Fibroblast of villous mesenchyme (primary cell): ENCODE measurements around the gene NCDN. TPM values are rescaled to one million over a fixed set of nuclear protein-coding genes. Genes with fewer than 3 reads are reported as not detected.

Experiments
- DNase-seq: peaks from one replicate; pipeline ENCODE4 v3.0.0-alpha.2; 2010; ENCODE audit warnings: low read depth
- H3K4me3 ChIP-seq: 2 replicates; pipeline ENCODE4 v1.5.1; 2011; ENCODE audit warnings: low read depth, mild to moderate bottlenecking, low read length
- total RNA-seq: library from RNA; depleted of rRNA; stranded (reverse); fragments of >200 nt; gene quantifications from 2 replicates; pipeline ENCODE4 v1.2.3, GENCODE V29; 2012
- TF ChIP-seq, protein P1 (sequence below): IDR thresholded peaks from 2 replicates; pipeline ENCODE4 v1.5.1; 2012; ENCODE audit warnings: low read depth, mild to moderate bottlenecking, low read length; ENCODE audit not compliant: insufficient read depth

NCDN gene
- total RNA-seq, 1 donor: 21.6 TPM

DNA sequence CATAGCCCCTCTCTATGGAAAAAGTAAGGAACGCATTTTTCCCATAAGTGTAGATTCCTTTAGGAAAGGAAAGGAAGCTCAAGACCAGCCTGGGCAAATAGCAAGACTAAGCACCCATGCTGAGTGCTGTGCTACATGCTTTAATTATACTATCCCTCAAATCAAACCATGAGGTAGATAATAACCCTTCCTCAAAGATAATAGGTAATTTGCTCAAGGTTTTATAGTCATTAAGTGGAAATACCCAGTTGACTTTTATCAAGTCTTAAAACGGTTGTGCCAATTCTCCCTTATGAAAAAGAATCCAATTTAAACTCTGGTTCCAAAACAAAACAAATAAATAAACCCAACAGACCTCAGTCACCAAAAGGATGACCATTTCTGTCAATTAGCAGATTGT is 3.7 kb upstream of the NCDN start:
- TF ChIP-seq, protein P1, sequence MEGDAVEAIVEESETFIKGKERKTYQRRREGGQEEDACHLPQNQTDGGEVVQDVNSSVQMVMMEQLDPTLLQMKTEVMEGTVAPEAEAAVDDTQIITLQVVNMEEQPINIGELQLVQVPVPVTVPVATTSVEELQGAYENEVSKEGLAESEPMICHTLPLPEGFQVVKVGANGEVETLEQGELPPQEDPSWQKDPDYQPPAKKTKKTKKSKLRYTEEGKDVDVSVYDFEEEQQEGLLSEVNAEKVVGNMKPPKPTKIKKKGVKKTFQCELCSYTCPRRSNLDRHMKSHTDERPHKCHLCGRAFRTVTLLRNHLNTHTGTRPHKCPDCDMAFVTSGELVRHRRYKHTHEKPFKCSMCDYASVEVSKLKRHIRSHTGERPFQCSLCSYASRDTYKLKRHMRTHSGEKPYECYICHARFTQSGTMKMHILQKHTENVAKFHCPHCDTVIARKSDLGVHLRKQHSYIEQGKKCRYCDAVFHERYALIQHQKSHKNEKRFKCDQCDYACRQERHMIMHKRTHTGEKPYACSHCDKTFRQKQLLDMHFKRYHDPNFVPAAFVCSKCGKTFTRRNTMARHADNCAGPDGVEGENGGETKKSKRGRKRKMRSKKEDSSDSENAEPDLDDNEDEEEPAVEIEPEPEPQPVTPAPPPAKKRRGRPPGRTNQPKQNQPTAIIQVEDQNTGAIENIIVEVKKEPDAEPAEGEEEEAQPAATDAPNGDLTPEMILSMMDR: no peak
- no peak for DNase-seq
- H3K4me3 ChIP-seq: no peak overlapping the region

DNA sequence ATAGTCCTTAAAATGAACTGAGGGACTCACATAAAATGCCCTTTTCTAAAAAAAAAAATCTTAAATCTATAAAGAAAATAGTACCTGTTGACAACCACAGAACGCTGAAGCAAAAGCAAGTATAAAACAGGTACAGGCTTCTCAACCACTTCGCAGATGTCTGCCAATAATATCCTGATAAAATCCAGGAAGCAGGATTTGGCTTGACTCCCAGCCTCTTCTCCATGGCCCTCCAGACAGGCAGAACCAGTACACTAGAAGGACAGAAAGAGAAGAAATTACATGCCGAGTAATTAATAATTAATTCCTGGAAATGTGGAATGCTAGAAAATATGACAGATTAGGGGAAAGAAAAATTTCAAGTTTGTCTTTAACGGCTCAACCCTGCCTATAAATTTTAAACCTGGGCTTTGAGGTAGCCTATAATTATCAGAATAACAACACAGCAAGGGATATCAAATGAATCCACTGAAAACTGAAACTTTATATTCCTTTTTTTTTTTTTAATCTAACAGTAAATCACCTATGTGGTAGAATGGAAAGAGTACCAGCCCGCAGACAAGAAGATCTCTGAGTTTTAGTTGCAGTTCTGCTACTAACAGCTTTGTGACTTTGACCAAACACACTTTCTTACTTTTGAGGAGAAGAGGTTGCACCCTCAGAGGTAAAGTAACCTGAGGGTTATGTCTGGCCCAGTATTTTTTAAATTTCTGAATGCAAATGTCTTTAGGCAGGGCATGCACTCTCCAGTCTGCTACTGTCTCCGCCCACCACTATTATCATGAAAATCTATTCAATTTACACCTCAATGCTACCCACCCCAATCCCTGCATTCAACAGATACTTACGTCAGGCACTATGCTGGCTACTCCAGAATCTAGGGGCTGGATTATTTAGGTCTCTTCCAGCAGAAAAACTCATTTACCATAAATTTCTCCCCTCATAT is 3.1 kb upstream of the NCDN start:
- H3K4me3 ChIP-seq: no peak overlapping the region
- TF ChIP-seq, protein P1: no peak
- DNase-seq: no peak

GRCh38 chr1:35555212-35555584 is 2.4 kb upstream of the NCDN start:
- no peak for DNase-seq
- no peak overlapping the region for H3K4me3 ChIP-seq
- TF ChIP-seq, protein P1: no peak

DNA sequence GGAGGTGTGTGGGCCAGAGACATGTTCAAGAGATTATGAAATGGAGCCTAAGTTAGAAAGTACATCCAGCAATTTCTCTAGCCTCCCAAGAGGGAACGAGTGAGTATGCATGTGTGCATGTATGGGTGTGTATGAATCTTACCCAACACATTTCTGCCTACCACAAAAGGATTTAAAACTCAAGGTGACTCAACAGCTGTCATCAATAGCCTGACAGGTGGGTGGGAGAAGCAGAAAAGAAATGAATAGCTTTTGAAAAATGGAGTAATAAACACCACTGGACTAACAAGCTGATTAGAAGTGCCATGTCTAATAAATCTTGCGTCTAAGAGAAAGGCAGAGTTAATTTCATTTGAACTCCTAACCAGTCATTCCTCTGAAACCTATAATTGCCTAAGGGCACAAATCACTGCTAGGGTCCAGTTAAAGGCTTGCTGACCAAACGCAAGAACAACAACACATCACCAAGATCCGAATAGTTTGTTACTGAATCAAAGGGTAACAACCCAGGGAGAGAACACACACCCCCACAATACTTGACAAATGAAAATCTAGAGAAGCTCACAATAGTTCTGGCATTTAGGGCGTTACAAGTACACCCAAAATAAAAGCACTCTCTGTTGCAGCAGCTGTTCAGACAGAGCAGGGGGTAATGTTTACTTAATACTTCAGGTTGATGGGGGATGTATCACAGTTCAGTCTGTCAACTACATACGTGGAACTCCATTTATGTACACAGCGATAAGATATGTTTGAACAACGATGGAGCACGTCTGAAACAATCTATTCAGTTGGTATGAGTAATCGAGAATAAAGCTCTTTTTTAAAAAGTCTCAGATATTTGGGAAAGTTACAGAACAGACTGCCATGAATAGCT is 1.8 kb upstream of the NCDN start:
- TF ChIP-seq, protein P1: no peak
- no peak for DNase-seq

GRCh38 chr1:35556484-35557117 is 998 bp upstream of the NCDN start:
- TF ChIP-seq, protein P1: no peak
- no peak for DNase-seq
- peak overlapping the region; percentile 94 for H3K4me3 ChIP-seq

More for the DNA sequence above, 1.8 kb upstream of the NCDN start:
- peak overlapping the region; percentile 94 for H3K4me3 ChIP-seq

DNA sequence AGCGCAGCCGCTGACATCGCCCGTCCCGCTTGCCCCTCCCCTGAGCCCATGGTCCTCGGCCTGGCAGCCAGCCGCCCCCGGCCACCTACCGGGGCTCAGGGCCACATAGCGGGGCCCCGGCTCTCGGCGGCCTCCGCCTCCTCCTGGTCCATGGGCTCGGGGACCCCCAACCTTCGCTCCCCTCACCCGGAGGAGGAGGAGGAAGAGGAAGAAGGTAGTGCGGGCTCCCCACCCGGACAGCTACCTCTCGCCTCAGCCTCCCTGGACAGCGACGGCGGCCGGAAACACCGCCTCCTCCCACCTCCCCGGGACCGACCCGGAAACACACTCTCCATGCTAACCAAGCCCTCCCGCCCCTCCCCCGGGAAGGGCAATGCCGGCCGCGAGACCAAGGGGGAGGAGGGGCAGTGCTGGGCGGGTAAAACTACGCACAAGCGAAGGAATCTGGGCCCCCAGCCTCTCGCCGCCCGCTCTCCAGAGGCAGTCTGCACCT is 435 bp upstream of the NCDN start, which contains the start of gene KIAA0319L:
Gene KIAA0319L (minus strand): TSS at position 286 of the 493 bp plus-strand sequence. CDS start 2,912 bp downstream, outside the sequence.
- peak; percentile 70 for DNase-seq
- TF ChIP-seq, protein P1: no peak

More for the DNA sequence above, 435 bp upstream of the NCDN start, which contains the start of gene KIAA0319L:
- H3K4me3 ChIP-seq: peak within 1 kb of the TSS; percentile 94
